GM21423 (cell line): ENCODE data around the gene NFX1.
"Not testable (repeated sequence)": the region's sequence is repeated elsewhere in the genome, so short reads cannot be mapped to it uniquely, and the experiment has no call there.

Source experiments
- ATAC-seq: cut with Tn5 transposase; IDR thresholded peaks from one replicate; pipeline ENCODE4 v1.9.1; 2021; ENCODE audit warnings: mild to moderate bottlenecking, moderate library complexity; ENCODE audit not compliant: unreplicated experiment

NFX1 gene

DNA sequence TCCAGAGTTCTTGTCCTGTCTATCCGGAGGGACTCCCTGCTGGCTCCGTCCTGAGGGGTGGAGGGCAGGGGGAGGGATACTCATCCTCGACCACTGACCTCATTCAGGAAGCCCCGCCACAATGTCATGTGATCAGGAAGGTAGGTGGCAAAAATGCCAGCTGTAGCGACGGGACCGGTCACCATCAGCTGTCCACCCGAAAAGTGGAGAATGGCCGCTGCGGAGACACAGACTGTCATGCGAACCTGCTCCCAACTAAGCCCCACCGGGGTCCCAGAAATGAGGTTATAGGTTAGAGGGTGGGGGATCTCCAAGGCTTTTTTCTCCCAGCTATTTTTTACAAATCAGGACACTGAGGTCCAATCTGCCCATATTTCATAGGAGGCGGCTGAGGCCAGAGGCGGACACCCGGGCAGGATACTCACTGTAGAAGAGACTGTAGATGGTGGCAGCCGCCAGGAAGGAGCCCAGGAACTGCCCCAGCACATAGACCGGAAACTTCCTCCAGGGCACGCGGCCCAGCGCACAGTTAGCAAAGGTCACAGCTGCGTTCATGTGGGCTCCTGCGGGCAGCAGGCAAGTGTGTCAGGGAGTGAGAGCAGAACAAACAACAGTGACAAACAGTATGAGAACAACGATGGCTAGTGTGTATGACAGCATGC, 95.8 kb downstream of the NFX1 start:
- not testable (repeated sequence) for ATAC-seq

GRCh38 chr9:33386641-33386996, 96.3 kb downstream of the NFX1 start:
- ATAC-seq = not testable (repeated sequence)

- ATAC-seq = not testable (repeated sequence)
Measured at GRCh38 chr9:33386998-33387397, 96.7 kb downstream of the NFX1 start.

DNA sequence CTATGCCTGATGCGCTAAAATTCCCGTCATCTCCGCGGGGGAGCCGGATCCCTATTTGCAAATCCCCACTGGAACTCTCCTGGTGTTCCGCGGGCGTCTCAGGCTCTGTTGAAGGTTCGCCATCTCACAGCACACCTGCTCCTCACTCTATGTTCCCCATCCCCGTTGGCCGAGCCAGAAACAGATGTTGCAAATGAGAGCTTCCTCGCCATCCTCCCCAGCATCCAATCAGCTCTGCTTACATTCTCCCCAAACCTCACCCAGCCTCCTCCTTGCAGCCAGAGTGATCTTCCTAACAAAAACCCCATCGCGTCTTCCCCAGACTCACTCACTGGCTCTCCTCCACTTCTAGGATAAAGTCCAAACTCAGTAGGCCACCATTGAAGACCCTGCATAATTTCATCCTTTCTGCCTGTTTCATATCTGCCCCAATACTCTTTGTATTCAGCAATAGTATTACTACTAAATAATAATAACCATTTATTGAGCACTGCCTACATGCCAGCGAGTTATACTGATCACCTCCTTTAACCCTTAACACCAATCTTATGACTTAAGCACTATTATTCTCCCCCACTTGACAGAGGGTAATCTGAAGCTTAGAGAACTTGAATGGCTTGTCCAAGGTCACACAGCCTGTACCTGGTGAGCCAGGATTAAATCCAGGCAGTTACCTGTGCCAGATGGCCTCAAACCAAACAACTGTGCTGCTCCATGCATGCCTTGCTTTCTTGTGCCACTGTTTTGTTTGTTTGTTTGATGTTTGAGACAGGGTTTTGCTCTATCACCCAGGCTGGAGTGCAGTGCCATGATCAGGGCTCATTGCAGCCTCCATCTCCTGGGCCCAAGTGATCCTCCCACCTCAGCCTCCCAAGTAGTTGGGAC, 98.0 kb downstream of the NFX1 start:
- no peak for ATAC-seq

GRCh38 chr9:33391111-33391771, 100.9 kb downstream of the NFX1 start:
- not testable (repeated sequence) for ATAC-seq

- ATAC-seq = not testable (repeated sequence)
Measured at GRCh38 chr9:33392591-33393021, 102.3 kb downstream of the NFX1 start.

DNA sequence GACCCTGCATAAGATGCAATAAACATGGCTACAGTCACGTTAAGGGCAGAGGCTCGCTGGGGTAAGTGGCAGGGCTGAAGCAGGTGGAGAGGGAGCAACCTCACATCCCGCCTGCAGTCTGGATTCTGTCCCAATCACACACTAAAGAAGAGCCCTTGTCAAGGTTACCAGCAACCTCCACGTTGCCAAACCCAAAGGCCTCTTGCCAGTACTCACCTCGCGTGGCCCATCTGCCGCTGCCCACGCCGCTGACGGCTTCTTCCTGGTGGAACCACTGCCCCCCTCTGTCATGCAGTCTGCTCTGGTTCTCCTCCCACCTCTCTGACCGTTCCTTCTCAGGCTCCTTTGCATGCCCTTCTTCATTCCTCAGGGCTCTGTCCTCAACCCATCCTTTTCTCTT, 103.3 kb downstream of the NFX1 start:
- ATAC-seq = no peak

GRCh38 chr9:33393986-33394385, 103.7 kb downstream of the NFX1 start:
- not testable (repeated sequence) for ATAC-seq

DNA sequence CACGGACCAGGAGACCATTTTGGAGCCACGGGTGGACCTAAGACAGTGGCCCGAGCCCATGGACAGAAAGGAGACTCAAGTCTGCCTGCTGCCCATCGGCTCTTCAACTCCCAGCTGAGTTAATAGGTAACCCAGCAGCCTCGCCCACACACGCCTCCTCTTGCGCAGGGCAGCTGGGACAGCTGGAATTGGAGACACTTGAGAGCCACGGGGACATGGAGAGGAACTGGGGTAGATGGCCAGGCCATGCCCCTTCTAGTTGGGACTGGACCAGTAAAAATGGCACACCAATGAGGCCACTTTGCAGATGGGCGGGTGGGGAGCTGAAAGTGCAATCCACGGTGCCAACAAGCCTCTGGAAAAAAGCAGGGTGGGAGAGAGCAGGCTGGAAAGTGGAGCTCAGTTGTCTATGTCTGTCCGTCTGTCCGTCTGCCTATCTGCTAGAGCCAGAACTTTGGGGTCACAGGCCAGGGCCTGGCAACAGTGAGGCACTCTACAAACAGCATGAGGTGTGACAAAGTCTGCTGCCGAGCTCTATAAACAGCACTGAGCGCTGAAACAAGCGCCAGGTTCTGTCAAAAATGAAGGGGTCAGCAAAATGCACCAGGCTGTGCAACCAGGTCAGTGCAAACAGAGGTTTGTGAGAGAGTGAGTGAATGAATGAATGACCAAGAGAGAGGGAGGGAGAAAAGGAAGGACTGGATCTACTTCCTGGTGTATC, 105.0 kb downstream of the NFX1 start:
- not testable (repeated sequence) for ATAC-seq

DNA sequence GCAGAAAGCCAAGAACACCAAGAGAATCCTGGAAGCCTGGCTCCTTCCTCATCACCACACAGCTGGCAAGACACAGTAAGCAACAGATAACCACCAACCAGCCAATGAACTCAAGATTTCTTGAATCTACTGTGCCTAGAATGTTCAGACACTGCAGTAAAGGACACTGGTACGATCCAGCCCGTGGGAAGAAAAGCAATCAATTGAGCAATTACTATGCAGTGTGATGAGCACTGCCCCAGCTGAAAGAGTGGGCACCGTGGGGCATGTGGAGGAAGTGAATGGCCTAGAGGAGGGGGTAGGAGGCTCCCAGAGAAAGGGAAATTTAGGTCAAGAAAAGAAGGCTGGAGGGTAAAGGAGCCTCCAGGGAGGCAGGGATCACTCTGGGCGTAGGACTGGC, 107.5 kb downstream of the NFX1 start:
- not testable (repeated sequence) for ATAC-seq

DNA sequence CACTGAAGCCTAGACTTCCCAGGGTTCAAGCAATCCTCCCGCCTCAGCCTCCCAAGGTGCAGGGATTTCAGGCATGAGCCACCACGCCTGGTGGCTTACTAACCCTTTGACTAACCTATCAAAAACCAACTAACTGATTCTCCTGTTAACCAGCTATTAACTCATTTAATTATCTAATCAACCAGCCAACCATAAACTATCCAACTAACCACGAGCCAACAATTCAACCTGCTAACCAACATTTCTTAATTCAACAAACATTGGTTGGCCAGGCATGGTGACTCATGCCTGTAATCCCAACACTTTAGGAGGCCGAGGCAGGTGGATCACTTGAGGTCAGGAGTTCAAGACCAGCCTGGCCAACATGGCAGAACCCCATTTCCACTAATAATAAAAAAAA, 108.7 kb downstream of the NFX1 start:
- not testable (repeated sequence) for ATAC-seq

DNA sequence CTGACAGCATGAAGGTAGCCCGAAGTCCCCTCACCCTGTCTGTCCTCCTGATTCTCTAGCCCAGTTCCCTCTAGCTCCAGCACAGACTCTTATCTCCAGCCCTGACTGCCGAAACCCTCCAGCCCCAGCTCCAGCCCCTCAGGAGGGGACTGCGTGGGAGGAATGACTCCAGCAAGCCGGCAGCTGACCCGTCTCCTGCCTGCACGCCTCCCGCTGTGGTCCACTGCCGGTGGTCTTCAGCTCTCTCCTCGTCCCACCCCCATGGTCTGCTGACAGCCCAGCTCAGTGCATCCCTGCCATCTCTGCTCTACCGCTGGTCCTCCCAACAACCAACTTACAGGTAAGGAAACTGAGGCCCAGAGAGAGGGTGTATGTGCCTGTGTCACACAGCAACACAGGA, 111.5 kb downstream of the NFX1 start:
- not testable (repeated sequence) for ATAC-seq

DNA sequence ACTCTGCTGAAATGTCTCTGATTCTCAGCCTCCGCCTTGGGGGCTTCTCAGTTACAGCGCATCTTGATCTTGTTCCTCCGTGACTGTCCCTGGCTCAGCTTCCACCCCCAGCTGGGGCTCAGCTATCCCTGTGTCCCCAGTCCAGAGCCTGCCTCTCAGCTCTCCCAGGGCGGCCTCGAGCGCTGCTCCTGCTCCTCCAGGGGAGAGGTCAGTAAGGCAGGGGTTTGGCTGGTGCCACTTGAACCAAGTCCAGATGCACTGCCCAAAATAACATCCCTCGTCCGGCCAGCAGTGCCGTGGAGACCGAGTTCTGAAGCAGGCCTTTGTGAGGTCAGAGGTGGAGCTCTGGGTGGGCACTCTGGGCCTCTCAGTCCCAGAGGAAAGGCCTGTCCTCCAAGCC, 112.1 kb downstream of the NFX1 start, which contains the start of gene AQP7:
Gene AQP7 (minus strand): TSS at position 198 of the 400 bp plus-strand sequence. CDS start 1,306 bp downstream, outside the sequence.
- not testable (repeated sequence) for ATAC-seq

- ATAC-seq = no peak
Measured at GRCh38 chr9:33403941-33404787, 113.8 kb downstream of the NFX1 start.

DNA sequence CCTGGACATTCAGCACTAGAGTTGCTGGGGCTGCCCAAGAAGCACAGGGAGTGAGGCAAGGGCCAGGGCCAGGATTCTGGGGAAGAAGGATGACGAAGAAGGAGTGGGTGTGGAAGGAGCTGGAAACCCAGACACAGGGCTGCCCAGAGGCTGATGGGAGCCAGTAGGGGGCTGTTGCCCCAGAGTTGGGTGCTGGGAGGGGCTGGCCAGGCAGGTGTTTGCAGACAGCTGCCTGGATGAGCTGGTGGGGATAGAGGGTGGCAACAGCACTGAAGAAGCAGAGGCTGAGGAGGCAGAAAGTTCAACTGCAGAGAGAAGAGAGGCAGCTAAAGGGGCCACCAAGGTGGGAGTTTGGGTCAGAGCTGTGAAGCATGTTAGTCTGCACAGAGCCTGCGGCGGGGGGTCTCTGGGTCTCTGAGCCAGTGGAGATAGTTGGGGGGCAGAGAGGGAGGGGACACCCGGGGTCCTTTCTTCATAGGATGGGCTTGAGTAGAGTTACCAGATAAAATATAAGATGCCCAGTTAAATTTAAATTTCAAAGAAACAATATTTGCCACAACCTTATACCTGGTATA, 114.6 kb downstream of the NFX1 start:
- ATAC-seq = no peak

DNA sequence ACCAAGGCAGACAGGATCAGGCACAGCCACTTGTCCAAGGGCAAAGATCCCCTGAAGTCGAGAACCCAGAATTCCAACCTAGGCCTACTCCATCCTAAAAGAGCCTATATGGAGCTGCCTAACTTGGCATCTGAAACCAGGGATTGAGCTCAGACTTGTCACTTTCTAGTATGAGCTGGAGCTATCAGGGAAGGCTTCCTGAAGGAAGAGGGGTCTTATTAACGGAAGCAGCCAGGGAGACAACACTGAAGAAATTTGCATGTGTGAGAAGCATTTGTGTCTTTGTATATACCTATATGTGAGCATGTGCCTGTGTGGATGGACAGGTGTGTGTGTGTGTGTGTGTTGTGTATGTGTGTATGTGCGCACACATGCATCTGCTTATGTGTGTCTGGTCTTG, 116.7 kb downstream of the NFX1 start:
- no peak for ATAC-seq

GRCh38 chr9:33408087-33408486, 117.8 kb downstream of the NFX1 start:
- no peak for ATAC-seq

GRCh38 chr9:33414268-33414667, 124.0 kb downstream of the NFX1 start:
- no peak for ATAC-seq

DNA sequence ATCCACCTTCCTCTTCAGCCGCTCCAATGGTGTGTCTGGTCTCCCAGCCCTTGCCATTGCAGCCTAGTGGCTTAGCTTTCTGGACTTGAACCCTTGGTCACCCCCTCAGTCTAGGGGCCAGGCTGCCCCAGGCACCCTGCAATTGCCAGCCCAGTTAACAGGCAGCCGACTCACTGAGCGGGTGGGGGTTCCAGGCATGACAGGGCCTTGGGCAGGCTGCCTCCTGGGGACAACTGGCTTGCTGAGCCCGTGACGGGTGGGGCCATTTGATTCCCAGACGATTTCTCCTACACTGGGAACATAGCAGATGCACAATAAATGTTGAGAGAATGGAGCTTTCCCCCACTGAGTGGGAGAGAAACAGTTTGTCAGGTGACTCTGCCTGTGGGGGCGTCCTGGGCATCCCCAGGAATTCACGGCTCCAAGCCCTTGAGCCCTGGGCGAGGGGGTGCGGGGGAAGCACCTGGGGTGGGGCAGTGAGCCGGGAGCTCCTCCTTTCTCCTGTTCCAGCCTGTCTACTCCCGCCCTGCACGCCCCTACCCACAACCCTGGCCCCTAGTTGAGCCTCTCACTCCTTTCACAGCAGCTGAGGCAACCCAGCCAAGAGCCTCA, 124.7 kb downstream of the NFX1 start:
- ATAC-seq = no peak
